Measurements from ENCODE around the gene GLS. TPM values are rescaled to one million over a fixed set of nuclear protein-coding genes. Genes with fewer than 3 reads are reported as not detected.

GLS gene
- total and polyA plus RNA-seq, 11 donors: 19.1 to 94.5 (median 47.6) TPM

GRCh38 chr2:190835303-190835930 is 45.2 kb upstream of the GLS start:
- WGBS, 4 donors: 72 to 83% (median 75%) methylated on average over 3 of the region's 3 CpGs
- intact Hi-C loops (cut with DNase I): no loop called here
- ATAC-seq: peak; percentile 80 to 98 (median 90)

DNA sequence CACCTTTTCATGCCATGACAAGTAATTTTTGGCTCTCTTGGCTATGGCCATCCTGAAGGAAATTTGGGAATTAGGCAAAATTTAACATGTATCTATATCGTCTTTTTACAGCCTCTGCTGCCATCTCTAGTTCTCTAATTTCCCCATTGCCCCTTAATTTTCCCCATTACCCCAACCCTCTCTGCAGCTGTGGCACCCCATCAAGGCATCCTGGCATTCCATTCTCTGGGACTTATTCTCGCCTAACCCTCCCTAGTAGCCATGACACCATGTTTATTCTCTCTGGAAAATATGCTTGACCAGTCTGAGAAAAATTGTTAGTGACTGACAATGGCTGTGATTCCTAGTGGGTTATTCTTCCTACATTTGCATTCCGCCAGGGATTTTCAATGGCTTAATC is 43.9 kb upstream of the GLS start:
- ATAC-seq (no peak), DNase-seq (no peak)
- H3K27me3 ChIP-seq: no peaks in the 10 kb centered on the region
- peaks cover 0 to 23% (median 0%) of the 10 kb centered on the region in 12 donors for H3K4me1 ChIP-seq
- H3K9me3 ChIP-seq: no peaks in the 10 kb centered on the region
- TF ChIP-seq POLR2A (IDR thresholded peaks at IDR 0.05): no peak
- TF ChIP-seq, protein P1, sequence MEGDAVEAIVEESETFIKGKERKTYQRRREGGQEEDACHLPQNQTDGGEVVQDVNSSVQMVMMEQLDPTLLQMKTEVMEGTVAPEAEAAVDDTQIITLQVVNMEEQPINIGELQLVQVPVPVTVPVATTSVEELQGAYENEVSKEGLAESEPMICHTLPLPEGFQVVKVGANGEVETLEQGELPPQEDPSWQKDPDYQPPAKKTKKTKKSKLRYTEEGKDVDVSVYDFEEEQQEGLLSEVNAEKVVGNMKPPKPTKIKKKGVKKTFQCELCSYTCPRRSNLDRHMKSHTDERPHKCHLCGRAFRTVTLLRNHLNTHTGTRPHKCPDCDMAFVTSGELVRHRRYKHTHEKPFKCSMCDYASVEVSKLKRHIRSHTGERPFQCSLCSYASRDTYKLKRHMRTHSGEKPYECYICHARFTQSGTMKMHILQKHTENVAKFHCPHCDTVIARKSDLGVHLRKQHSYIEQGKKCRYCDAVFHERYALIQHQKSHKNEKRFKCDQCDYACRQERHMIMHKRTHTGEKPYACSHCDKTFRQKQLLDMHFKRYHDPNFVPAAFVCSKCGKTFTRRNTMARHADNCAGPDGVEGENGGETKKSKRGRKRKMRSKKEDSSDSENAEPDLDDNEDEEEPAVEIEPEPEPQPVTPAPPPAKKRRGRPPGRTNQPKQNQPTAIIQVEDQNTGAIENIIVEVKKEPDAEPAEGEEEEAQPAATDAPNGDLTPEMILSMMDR (IDR thresholded peaks at IDR 0.05): no peak
- intact Hi-C loops (cut with DNase I): no loop called here
- H3K36me3 ChIP-seq: no peaks in the 10 kb centered on the region
- H3K27ac ChIP-seq: no peak overlapping the region
- no peak overlapping the region for H3K4me3 ChIP-seq
- WGBS, 4 donors: 64 to 83% (median 65%) methylated on average over 3 of the region's 3 CpGs

More at GRCh38 chr2:190835303-190835930, 45.2 kb upstream of the GLS start:
- peak in 4 of 5 donors; percentile 30 to 56 (median 42) for DNase-seq
- Histone ChIP-seq H3K9me3 (no peaks in the 10 kb centered on the region), H3K27me3 (no peaks in the 10 kb centered on the region), H3K4me1 (peaks cover 0 to 23% (median 0%) of the 10 kb centered on the region in 12 donors), H3K27ac (peak overlapping the region in 1 of 12 donors; percentile 0), H3K4me3 (no peak overlapping the region), H3K36me3 (no peaks in the 10 kb centered on the region)
- TF ChIP-seq, protein P1 (IDR thresholded peaks at IDR 0.05): no peak
- no peak for TF ChIP-seq POLR2A (IDR thresholded peaks at IDR 0.05)

- no peak for TF ChIP-seq POLR2A (IDR thresholded peaks at IDR 0.05)
- no peaks in the 10 kb centered on the region for H3K27me3 ChIP-seq
- ATAC-seq: no peak
- H3K36me3 ChIP-seq: no peaks in the 10 kb centered on the region
- H3K27ac ChIP-seq: no peak overlapping the region
- H3K4me1 ChIP-seq: peaks cover 0 to 23% (median 0%) of the 10 kb centered on the region in 12 donors
- intact Hi-C loops (cut with DNase I): no loop called here
- no peaks in the 10 kb centered on the region for H3K9me3 ChIP-seq
- no peak overlapping the region for H3K4me3 ChIP-seq
- no peak for DNase-seq
These were observed 43.2 kb upstream of the GLS start for GRCh38 chr2:190837420-190837819.

- no peak for TF ChIP-seq POLR2A (IDR thresholded peaks at IDR 0.05)
- TF ChIP-seq, protein P1 (IDR thresholded peaks at IDR 0.05): no peak
- Histone ChIP-seq H3K9me3 (no peaks in the 10 kb centered on the region), H3K27me3 (no peaks in the 10 kb centered on the region), H3K27ac (no peak overlapping the region), H3K4me3 (no peak overlapping the region), H3K36me3 (no peaks in the 10 kb centered on the region), H3K4me1 (peaks cover 0 to 23% (median 0%) of the 10 kb centered on the region in 12 donors)
- intact Hi-C loops (cut with DNase I): no loop called here
- DNase-seq: no peak
- no peak for ATAC-seq
- 77 to 87% (median 82%) methylated on average over 3 of the region's 3 CpGs for WGBS, 4 donors
These were observed 42.7 kb upstream of the GLS start for GRCh38 chr2:190837952-190838361.

GRCh38 chr2:190838492-190838910 is 42.1 kb upstream of the GLS start:
- H3K27ac ChIP-seq: no peak overlapping the region
- peaks cover 0 to 23% (median 0%) of the 10 kb centered on the region in 12 donors for H3K4me1 ChIP-seq

More at GRCh38 chr2:190838492-190838910, 42.1 kb upstream of the GLS start:
- TF ChIP-seq, protein P1 (IDR thresholded peaks at IDR 0.05): no peak
- no peak for TF ChIP-seq POLR2A (IDR thresholded peaks at IDR 0.05)
- Histone ChIP-seq H3K4me3 (no peak overlapping the region), H3K27me3 (no peaks in the 10 kb centered on the region), H3K9me3 (no peaks in the 10 kb centered on the region), H3K36me3 (no peaks in the 10 kb centered on the region)
- DNase-seq (no peak), ATAC-seq (no peak)
- intact Hi-C loops (cut with DNase I): no loop called here
- 82 to 89% (median 86%) methylated on average over 2 of the region's 2 CpGs for WGBS, 4 donors

Data from heart left ventricle (tissue), 16 donors.